Trophoblast cell (in vitro differentiated cells and primary cell): ENCODE measurements around the gene CASQ1.
A peak's percentile ranks its signal among the peaks of the same experiment; 100 is the strongest.

ENCODE experiments used
- DNase-seq, 2 donors: peaks; one replicate each; pipeline ENCODE4 v3.0.0-alpha.2; 2016
- H2AFZ ChIP-seq: 2 replicates; pipeline ENCODE4 v1.6.1; 2013; ENCODE audit warnings: low read length, moderate library complexity, mild to moderate bottlenecking; ENCODE audit not compliant: insufficient read depth, poor library complexity
- H2AK5ac ChIP-seq: 2 replicates; pipeline ENCODE4 v1.6.1; 2013; ENCODE audit warnings: mild to moderate bottlenecking, low read length
- H2BK120ac ChIP-seq: 2 replicates; pipeline ENCODE4 v1.6.1; 2013; ENCODE audit warnings: low read length, mild to moderate bottlenecking, moderate library complexity; ENCODE audit not compliant: insufficient read depth, poor library complexity
- H2BK12ac ChIP-seq: 2 replicates; pipeline ENCODE4 v1.6.1; 2013; ENCODE audit warnings: mild to moderate bottlenecking, low read length, moderate library complexity
- H2BK5ac ChIP-seq: 2 replicates; pipeline ENCODE4 v1.6.1; 2013; ENCODE audit warnings: low read length, low read depth, moderate library complexity, mild to moderate bottlenecking; ENCODE audit not compliant: poor library complexity
- H3K14ac ChIP-seq: 2 replicates; pipeline ENCODE4 v1.6.1; 2013; ENCODE audit warnings: mild to moderate bottlenecking, low read length
- H3K18ac ChIP-seq: 2 replicates; pipeline ENCODE4 v1.6.1; 2013; ENCODE audit warnings: mild to moderate bottlenecking, low read length
- H3K23ac ChIP-seq: 2 replicates; pipeline ENCODE4 v1.6.1; 2013; ENCODE audit warnings: low read length
- H3K27ac ChIP-seq: 2 replicates; pipeline ENCODE4 v1.5.1; 2013; ENCODE audit warnings: low read depth, mild to moderate bottlenecking, inconsistent platforms, low read length, moderate library complexity
- H3K27me3 ChIP-seq: 2 replicates; pipeline ENCODE4 v1.6.1; 2013; ENCODE audit warnings: inconsistent platforms, mild to moderate bottlenecking, low read length, moderate library complexity; ENCODE audit not compliant: insufficient read depth
- H3K36me3 ChIP-seq, 2 experiments: 1 replicate in 1 of 2; 2 replicates in 1 of 2; pipeline ENCODE4 v1.6.1; 2013; ENCODE audit warnings: low read length in 2 of 2, mild to moderate bottlenecking in 2 of 2, moderate library complexity in 1 of 2; ENCODE audit not compliant: insufficient read depth in 2 of 2, control insufficient read depth in 1 of 2
- H3K4ac ChIP-seq: 2 replicates; pipeline ENCODE4 v1.6.1; 2013; ENCODE audit warnings: low read depth, mild to moderate bottlenecking, low read length, moderate library complexity
- H3K4me1 ChIP-seq, 2 experiments: 1 replicate in 1 of 2; 2 replicates in 1 of 2; pipeline ENCODE4 v1.6.1; 2013; ENCODE audit warnings: low read length in 2 of 2, mild to moderate bottlenecking in 2 of 2, moderate library complexity in 1 of 2; ENCODE audit not compliant: insufficient read depth in 2 of 2, control insufficient read depth in 1 of 2
- H3K4me2 ChIP-seq: 2 replicates; pipeline ENCODE4 v1.6.1; 2013; ENCODE audit warnings: inconsistent platforms, mild to moderate bottlenecking, low read length, moderate library complexity
- H3K4me3 ChIP-seq: 2 replicates; pipeline ENCODE4 v1.5.1; 2013; ENCODE audit warnings: mild to moderate bottlenecking, low read depth, low read length, inconsistent platforms
- H3K79me1 ChIP-seq: one replicate; pipeline ENCODE4 v1.6.1; 2013; ENCODE audit warnings: low read length
- H3K79me2 ChIP-seq: 2 replicates; pipeline ENCODE4 v1.6.1; 2013; ENCODE audit warnings: low read length, mild to moderate bottlenecking; ENCODE audit not compliant: control insufficient read depth, insufficient read depth, poor library complexity
- H3K9ac ChIP-seq: 2 replicates; pipeline ENCODE4 v1.6.1; 2013; ENCODE audit warnings: mild to moderate bottlenecking, low read length
- H3K9me3 ChIP-seq: 2 replicates; pipeline ENCODE4 v1.6.1; 2013; ENCODE audit warnings: low read depth, mild to moderate bottlenecking, control low read depth, inconsistent platforms, low read length; ENCODE audit not compliant: insufficient read depth
- H4K12ac ChIP-seq: 2 replicates; pipeline ENCODE4 v1.6.1; 2013; ENCODE audit warnings: low read depth, mild to moderate bottlenecking, low read length, moderate library complexity
- H4K8ac ChIP-seq: 2 replicates; pipeline ENCODE4 v1.6.1; 2013; ENCODE audit warnings: low read depth, mild to moderate bottlenecking, low read length, moderate library complexity
- H4K91ac ChIP-seq: one replicate; pipeline ENCODE4 v1.6.1; 2013; ENCODE audit warnings: low read depth, mild to moderate bottlenecking, low read length, moderate library complexity
- WGBS: extraction: QIAGEN DNeasy Blood & Tissue Kit; methylation state at CpG from one replicate; pipeline ENCODE4 v1.1.7; 2013; ENCODE audit warnings: missing lambda C conversion rate; ENCODE audit not compliant: insufficient read length, insufficient coverage; ENCODE audit errors: extremely low coverage; 5-methylcytosine and 5-hydroxymethylcytosine counted together

CASQ1 gene

DNA sequence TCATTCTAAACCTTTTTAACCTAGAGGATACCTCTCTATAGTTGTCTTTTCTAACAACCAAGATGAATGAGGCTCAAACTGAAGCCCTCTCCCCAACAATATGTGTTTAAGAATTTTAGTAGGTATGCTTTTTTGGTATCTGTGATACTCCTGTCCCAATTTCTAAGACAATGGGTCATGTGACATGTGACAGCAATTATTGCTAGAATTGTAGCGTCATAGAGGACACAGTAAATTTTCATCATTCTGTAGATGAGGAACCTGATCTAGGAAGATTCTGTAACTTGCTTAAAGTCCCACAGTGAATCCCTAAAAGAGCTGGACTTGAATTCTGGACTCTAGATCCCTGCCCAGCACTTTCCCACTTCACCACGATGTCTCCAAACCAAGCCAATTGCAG lies 11.6 kb upstream of the CASQ1 start:
- no peak overlapping the region for H4K91ac ChIP-seq
- H3K27ac ChIP-seq: no peak overlapping the region
- no peaks in the 10 kb centered on the region for H3K79me2 ChIP-seq
- H3K18ac ChIP-seq: no peak overlapping the region
- H3K4ac ChIP-seq: no peak overlapping the region
- H2BK5ac ChIP-seq: no peak overlapping the region
- H3K9ac ChIP-seq: no peak overlapping the region
- H2AK5ac ChIP-seq: no peak overlapping the region
- no peaks in the 10 kb centered on the region for H3K27me3 ChIP-seq
- WGBS: no CpG with 5 or more reads among the region's 2 CpGs
- no peak overlapping the region for H4K8ac ChIP-seq
- no peak overlapping the region for H2BK120ac ChIP-seq
- H3K23ac ChIP-seq: no peak overlapping the region
- no peak overlapping the region for H2BK12ac ChIP-seq
- H3K36me3 ChIP-seq: peaks cover 0 to 2% of the 10 kb centered on the region in 2 experiments
- H3K4me2 ChIP-seq: no peak overlapping the region
- no peak overlapping the region for H4K12ac ChIP-seq
- H3K4me1 ChIP-seq: peaks cover 10 to 13% of the 10 kb centered on the region in 2 experiments
- H3K9me3 ChIP-seq: no peaks in the 10 kb centered on the region
- no peak overlapping the region for H3K4me3 ChIP-seq
- H3K14ac ChIP-seq: no peak overlapping the region
- peak in 1 of 2 donors; percentile 75 for DNase-seq
- H3K79me1 ChIP-seq: peaks cover 13% of the 10 kb centered on the region
- no peak overlapping the region for H2AFZ ChIP-seq

DNA sequence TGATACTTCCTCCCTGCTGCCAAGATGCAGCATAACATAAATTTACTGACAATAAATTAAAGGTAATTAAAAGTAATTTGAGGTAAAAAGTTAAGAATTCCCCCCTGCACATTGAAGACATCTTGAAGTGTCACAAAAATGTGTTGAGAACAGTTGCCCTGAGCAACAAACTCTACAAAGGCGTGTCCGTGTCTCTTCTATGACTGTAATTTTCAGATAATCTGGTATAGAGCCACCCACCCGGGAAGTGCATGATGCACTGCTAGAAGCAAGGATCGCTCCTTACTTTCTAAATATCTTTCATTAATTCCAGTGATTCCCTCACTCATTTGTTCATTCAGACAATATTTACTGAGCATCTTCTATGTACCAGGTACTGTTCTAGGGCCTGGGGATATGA lies 11.0 kb upstream of the CASQ1 start:
- Histone ChIP-seq H3K23ac (no peak overlapping the region), H2AFZ (no peak overlapping the region)

DNA sequence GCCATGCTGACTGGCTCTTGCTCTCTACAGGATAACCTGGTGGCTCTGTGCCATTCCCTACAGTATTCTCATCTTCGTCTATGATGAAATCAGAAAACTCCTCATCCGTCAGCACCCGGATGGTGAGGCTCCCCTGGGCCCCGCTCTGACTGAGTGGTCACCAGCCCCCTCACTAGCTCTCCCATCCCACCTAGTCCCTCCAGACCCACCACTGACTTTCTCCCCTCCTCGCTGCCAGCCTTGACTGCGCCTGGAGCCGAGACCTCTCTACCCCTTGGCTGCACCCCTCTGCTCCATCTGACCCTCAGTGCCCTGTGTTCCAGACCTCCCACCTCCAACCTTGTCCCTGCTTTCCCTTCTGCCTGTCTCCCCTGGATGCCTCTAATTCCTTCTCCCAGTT lies 4.1 kb upstream of the CASQ1 start:
- peaks cover 2 to 4% of the 10 kb centered on the region in 2 experiments for H3K4me1 ChIP-seq
- H3K79me2 ChIP-seq: no peaks in the 10 kb centered on the region
- H3K18ac ChIP-seq: no peak overlapping the region
- no peak overlapping the region for H2BK5ac ChIP-seq
- no peaks in the 10 kb centered on the region for H3K9me3 ChIP-seq
- no CpG with 5 or more reads among the region's 7 CpGs for WGBS
- no peak overlapping the region for H4K8ac ChIP-seq
- no peak overlapping the region for H3K4me2 ChIP-seq
- H3K27ac ChIP-seq: no peak overlapping the region
- peaks cover 2% of the 10 kb centered on the region for H3K79me1 ChIP-seq
- no peaks in the 10 kb centered on the region for H3K27me3 ChIP-seq
- no peak overlapping the region for H3K9ac ChIP-seq
- peaks cover 0 to 2% of the 10 kb centered on the region in 2 experiments for H3K36me3 ChIP-seq
- H2AFZ ChIP-seq: no peak overlapping the region
- H3K4me3 ChIP-seq: no peak overlapping the region
- no peak overlapping the region for H3K4ac ChIP-seq
- H3K14ac ChIP-seq: peak overlapping the region; percentile 19
- no peak overlapping the region for H4K12ac ChIP-seq
- DNase-seq: no peak
- no peak overlapping the region for H2BK12ac ChIP-seq
- H2AK5ac ChIP-seq: no peak overlapping the region
- no peak overlapping the region for H3K23ac ChIP-seq
- no peak overlapping the region for H4K91ac ChIP-seq
- H2BK120ac ChIP-seq: no peak overlapping the region

More for the DNA sequence above, 11.0 kb upstream of the CASQ1 start:
- Histone ChIP-seq H4K12ac (no peak overlapping the region), H2AK5ac (no peak overlapping the region), H2BK120ac (no peak overlapping the region), H3K4me1 (peaks cover 10 to 13% of the 10 kb centered on the region in 2 experiments), H3K27me3 (no peaks in the 10 kb centered on the region), H4K8ac (no peak overlapping the region), H3K9ac (no peak overlapping the region), H3K14ac (no peak overlapping the region), H2BK5ac (no peak overlapping the region), H3K79me1 (peaks cover 13% of the 10 kb centered on the region), H2BK12ac (no peak overlapping the region), H4K91ac (no peak overlapping the region), H3K27ac (no peak overlapping the region), H3K4ac (no peak overlapping the region), H3K9me3 (no peaks in the 10 kb centered on the region), H3K4me3 (no peak overlapping the region), H3K18ac (no peak overlapping the region), H3K36me3 (peaks cover 0 to 2% of the 10 kb centered on the region in 2 experiments), H3K79me2 (no peaks in the 10 kb centered on the region), H3K4me2 (no peak overlapping the region)
- peak in 1 of 2 donors; percentile 83 for DNase-seq
- no CpG with 5 or more reads among the region's 4 CpGs for WGBS

DNA sequence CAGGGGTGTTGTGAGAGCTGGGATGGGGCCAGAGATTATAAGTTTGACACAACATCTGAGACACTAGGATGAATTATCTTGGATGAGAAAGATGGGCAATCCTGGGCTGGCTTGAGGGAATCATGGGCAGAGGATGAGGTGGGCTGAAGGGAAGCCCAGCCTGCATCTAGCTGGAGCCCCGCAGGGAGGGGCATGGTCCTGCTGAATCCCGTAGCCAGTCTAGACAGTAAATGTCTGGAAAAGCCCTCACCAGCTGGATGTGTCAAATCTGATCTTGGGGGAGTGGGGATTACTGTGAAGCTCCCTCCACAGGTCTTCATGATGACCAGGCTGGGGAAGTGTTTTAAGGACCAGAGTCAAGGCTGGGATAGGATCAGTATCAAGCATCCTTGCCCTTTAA lies 3.6 kb upstream of the CASQ1 start:
- no peaks in the 10 kb centered on the region for H3K9me3 ChIP-seq
- H3K27ac ChIP-seq: no peak overlapping the region
- no peak overlapping the region for H2BK5ac ChIP-seq
- H3K36me3 ChIP-seq: peaks cover 0 to 1% of the 10 kb centered on the region in 2 experiments
- H3K4me3 ChIP-seq: no peak overlapping the region
- H3K4me1 ChIP-seq: peaks cover 2 to 4% of the 10 kb centered on the region in 2 experiments
- H3K27me3 ChIP-seq: no peaks in the 10 kb centered on the region
- H2AFZ ChIP-seq: no peak overlapping the region
- no CpG with 5 or more reads among the region's 2 CpGs for WGBS
- no peak overlapping the region for H4K91ac ChIP-seq
- no peak overlapping the region for H3K4me2 ChIP-seq
- no peaks in the 10 kb centered on the region for H3K79me2 ChIP-seq
- no peak overlapping the region for H2BK12ac ChIP-seq
- H2AK5ac ChIP-seq: no peak overlapping the region
- no peak overlapping the region for H2BK120ac ChIP-seq
- no peak overlapping the region for H4K8ac ChIP-seq
- no peak overlapping the region for H3K18ac ChIP-seq
- no peak overlapping the region for H3K4ac ChIP-seq
- H3K79me1 ChIP-seq: peaks cover 2% of the 10 kb centered on the region
- no peak overlapping the region for H3K14ac ChIP-seq
- no peak for DNase-seq
- H3K23ac ChIP-seq: no peak overlapping the region
- no peak overlapping the region for H4K12ac ChIP-seq
- no peak overlapping the region for H3K9ac ChIP-seq
